ENCODE data around the gene D2HGDH. TPM values are rescaled to one million over a fixed set of nuclear protein-coding genes. Genes with fewer than 3 reads are reported as not detected.

Gene D2HGDH
- total and polyA plus RNA-seq, 4 donors, result 12.2 to 45.3 (median 27.2) TPM

- no peak overlapping the region for H3K9ac ChIP-seq (ENCODE audit: insufficient read depth in 1 of 2, low read length in 2 of 2)
- H3K27me3 ChIP-seq (ENCODE audit: control insufficient read depth in 3 of 3, insufficient read depth in 3 of 3, low read length in 2 of 3), result no peaks in the 10 kb centered on the region
- TF ChIP-seq CTCF (IDR thresholded peaks at IDR 0.05; ENCODE audit: control extremely low read depth, extremely low read depth), result no peak
- DNase-seq (no peak), ATAC-seq (ENCODE audit: insufficient read depth, low FRiP score) (no peak)
- H3K4me3 ChIP-seq, result no peak overlapping the region
- peaks cover 0 to 6% (median 2%) of the 10 kb centered on the region in 5 donors for H3K4me1 ChIP-seq (ENCODE audit: control insufficient read depth in 5 of 5, insufficient read depth in 5 of 5, low read length in 5 of 5)
- no peaks in the 10 kb centered on the region for H3K9me3 ChIP-seq (ENCODE audit: control insufficient read depth in 4 of 4, insufficient read depth in 3 of 4, low read length in 3 of 4)
- no peak overlapping the region for H3K27ac ChIP-seq (ENCODE audit: low read depth in 1 of 2, low read length in 1 of 2)
- WGBS, 2 donors, result 89% methylated on average over 3 of the region's 3 CpGs
- peaks cover 0 to 2% (median 0%) of the 10 kb centered on the region in 4 donors for H3K36me3 ChIP-seq (ENCODE audit: control insufficient read depth in 4 of 4, insufficient read depth in 4 of 4, low read length in 4 of 4)
These were observed 1.7 kb downstream of the D2HGDH start for GRCh38 chr2:241736111-241736510.

- Histone ChIP-seq H3K36me3 (ENCODE audit: control insufficient read depth in 4 of 4, insufficient read depth in 4 of 4, low read length in 4 of 4) (peaks cover 0 to 3% (median 0%) of the 10 kb centered on the region in 4 donors), H3K4me3 (no peak overlapping the region), H3K9ac (ENCODE audit: insufficient read depth in 1 of 2, low read length in 2 of 2) (no peak overlapping the region), H3K27ac (ENCODE audit: low read depth in 1 of 2, low read length in 1 of 2) (no peak overlapping the region), H3K27me3 (ENCODE audit: control insufficient read depth in 3 of 3, insufficient read depth in 3 of 3, low read length in 2 of 3) (no peaks in the 10 kb centered on the region), H3K9me3 (ENCODE audit: control insufficient read depth in 4 of 4, insufficient read depth in 3 of 4, low read length in 3 of 4) (no peaks in the 10 kb centered on the region), H3K4me1 (ENCODE audit: control insufficient read depth in 5 of 5, insufficient read depth in 5 of 5, low read length in 5 of 5) (peaks cover 0 to 6% (median 2%) of the 10 kb centered on the region in 5 donors)
- 93 to 94% methylated on average over 17 of the region's 17 CpGs for WGBS, 2 donors
- DNase-seq (no peak), ATAC-seq (ENCODE audit: insufficient read depth, low FRiP score) (no peak)
- TF ChIP-seq CTCF (IDR thresholded peaks at IDR 0.05; ENCODE audit: control extremely low read depth, extremely low read depth), result no peak
These were observed 3.7 kb downstream of the D2HGDH start for GRCh38 chr2:241738040-241738686.

- peaks cover 0 to 6% (median 0%) of the 10 kb centered on the region in 5 donors for H3K4me1 ChIP-seq (ENCODE audit: control insufficient read depth in 5 of 5, insufficient read depth in 5 of 5, low read length in 5 of 5)
- DNase-seq (no peak), ATAC-seq (ENCODE audit: insufficient read depth, low FRiP score) (no peak)
- H3K9me3 ChIP-seq (ENCODE audit: control insufficient read depth in 4 of 4, insufficient read depth in 3 of 4, low read length in 3 of 4), result no peaks in the 10 kb centered on the region
- peaks cover 0 to 6% (median 4%) of the 10 kb centered on the region in 4 donors for H3K36me3 ChIP-seq (ENCODE audit: control insufficient read depth in 4 of 4, insufficient read depth in 4 of 4, low read length in 4 of 4)
- H3K27ac ChIP-seq (ENCODE audit: low read depth in 1 of 2, low read length in 1 of 2), result no peak overlapping the region
- no peak overlapping the region for H3K4me3 ChIP-seq
- TF ChIP-seq CTCF (IDR thresholded peaks at IDR 0.05; ENCODE audit: control extremely low read depth, extremely low read depth), result no peak
- no peak overlapping the region for H3K9ac ChIP-seq (ENCODE audit: insufficient read depth in 1 of 2, low read length in 2 of 2)
- WGBS, 2 donors, result 94 to 95% methylated on average over 15 of the region's 15 CpGs
- H3K27me3 ChIP-seq (ENCODE audit: control insufficient read depth in 3 of 3, insufficient read depth in 3 of 3, low read length in 2 of 3), result no peaks in the 10 kb centered on the region
These were observed 4.7 kb downstream of the D2HGDH start for GRCh38 chr2:241739177-241739576.

All from lung (tissue), 12 donors.